IMR-90 (cell line): ENCODE measurements around the gene CIAO2B. TPM values are rescaled to one million over a fixed set of nuclear protein-coding genes. Genes with fewer than 3 reads are reported as not detected.

Experiments
- ATAC-seq: fragments of 200-7000 bp; cut with Tn5 transposase; 2 replicates; pipeline ENCODE4 v1.9.1; 2020; ENCODE audit warnings: low read depth, mild to moderate bottlenecking, moderate library complexity
- BruUV-seq: library from RNA; stranded (reverse); fragments of 400-500 nt; replicated peaks from 2 replicates; lab custom pipeline; 2021; lab: Mats Ljungman, UMichigan
- CTCF ChIA-PET: fragments of 300-600 bp; formaldehyde crosslinking; extraction: SDS; loops from one replicate; lab custom pipeline; 2021; ENCODE audit warnings: antibody characterized with exemption; lab: Yijun Ruan, JAX
- POLR2A ChIA-PET: fragments of 300-600 bp; sonication (Branson Sonifier 250); formaldehyde crosslinking; loops from one replicate; lab custom pipeline; 2022; ENCODE audit warnings: antibody characterized with exemption; ENCODE audit not compliant: unreplicated experiment; lab: Charles Lee
- DNase-seq: peaks from one replicate; pipeline ENCODE4 v3.0.0; 2013
- H2AFZ ChIP-seq: replicated peaks from 2 replicates; pipeline ENCODE3; 2013; ENCODE audit warnings: low read length, mild to moderate bottlenecking; ENCODE audit not compliant: poor library complexity
- H2AK5ac ChIP-seq: 2 replicates; pipeline ENCODE4 v1.6.1; 2013; ENCODE audit warnings: low read depth, low read length, inconsistent platforms
- H2AK9ac ChIP-seq: replicated peaks from 2 replicates; pipeline ENCODE3; 2013; ENCODE audit warnings: mild to moderate bottlenecking, low read depth, low read length, moderate library complexity; ENCODE audit not compliant: poor library complexity
- H2BK120ac ChIP-seq: 2 replicates; pipeline ENCODE4 v1.6.1; 2013; ENCODE audit warnings: low read depth, low read length, inconsistent platforms
- H2BK15ac ChIP-seq: 3 replicates; pipeline ENCODE4 v1.6.1; 2013; ENCODE audit warnings: low read depth, low read length, inconsistent platforms
- H2BK20ac ChIP-seq: 2 replicates; pipeline ENCODE4 v1.6.1; 2013; ENCODE audit warnings: low read depth, mild to moderate bottlenecking, inconsistent platforms, low read length, moderate library complexity
- H2BK5ac ChIP-seq: 2 replicates; pipeline ENCODE4 v1.6.1; 2013; ENCODE audit warnings: mild to moderate bottlenecking, low read depth, low read length, inconsistent platforms; ENCODE audit not compliant: poor library complexity, severe bottlenecking
- H3K14ac ChIP-seq: replicated peaks from 2 replicates; pipeline ENCODE4 v1.6.1; 2013; ENCODE audit warnings: low read depth, low read length, inconsistent platforms
- H3K18ac ChIP-seq: 2 replicates; pipeline ENCODE4 v1.6.1; 2013; ENCODE audit warnings: low read depth, low read length, control low read depth
- H3K23ac ChIP-seq: 2 replicates; pipeline ENCODE4 v1.6.1; 2013; ENCODE audit warnings: low read depth, low read length, inconsistent platforms
- H3K27ac ChIP-seq: 2 replicates; pipeline ENCODE4 v1.5.1; 2013; ENCODE audit warnings: mild to moderate bottlenecking, control low read depth, low read length; ENCODE audit not compliant: insufficient read depth
- H3K27me3 ChIP-seq: 2 replicates; pipeline ENCODE4 v1.6.1; 2013; ENCODE audit warnings: low read length; ENCODE audit not compliant: control insufficient read depth, insufficient read depth
- H3K36me3 ChIP-seq: 2 replicates; pipeline ENCODE4 v1.6.1; 2013; ENCODE audit warnings: low read length, mixed read lengths; ENCODE audit not compliant: control insufficient read depth, insufficient read depth
- H3K4ac ChIP-seq: 2 replicates; pipeline ENCODE4 v1.6.1; 2013; ENCODE audit warnings: low read depth, low read length, inconsistent platforms
- H3K4me1 ChIP-seq: 2 replicates; pipeline ENCODE4 v1.6.1; 2013; ENCODE audit warnings: low read length, mixed read lengths; ENCODE audit not compliant: control insufficient read depth, insufficient read depth
- H3K4me2 ChIP-seq: 2 replicates; pipeline ENCODE4 v1.6.1; 2013; ENCODE audit warnings: low read depth, mild to moderate bottlenecking, control low read depth, low read length, moderate library complexity
- H3K4me3 ChIP-seq: 2 replicates; pipeline ENCODE4 v1.5.1; 2013; ENCODE audit warnings: low read depth, mild to moderate bottlenecking, control low read depth, low read length, moderate library complexity; ENCODE audit not compliant: insufficient read depth
- H3K56ac ChIP-seq: 2 replicates; pipeline ENCODE4 v1.6.1; 2013; ENCODE audit warnings: low read length, inconsistent platforms; ENCODE audit not compliant: insufficient read depth; ENCODE audit errors: extremely low read depth
- H3K79me1 ChIP-seq, 2 experiments: 2 replicates each; pipeline ENCODE4 v1.6.1; 2013; ENCODE audit warnings: low read length in 2 of 2, inconsistent platforms in 1 of 2, low read depth in 1 of 2
- H3K9ac ChIP-seq: 2 replicates; pipeline ENCODE4 v1.6.1; 2013; ENCODE audit warnings: low read depth, low read length, control low read depth
- H3K9me1 ChIP-seq: 2 replicates; pipeline ENCODE4 v1.6.1; 2013; ENCODE audit warnings: low read length, inconsistent platforms; ENCODE audit not compliant: insufficient read depth
- H3K9me3 ChIP-seq: 2 replicates; pipeline ENCODE4 v1.6.1; 2013; ENCODE audit warnings: low read length; ENCODE audit not compliant: control insufficient read depth, insufficient read depth
- H4K20me1 ChIP-seq: 2 replicates; pipeline ENCODE4 v1.6.1; 2013; ENCODE audit warnings: low read length, inconsistent platforms; ENCODE audit not compliant: insufficient read depth
- H4K5ac ChIP-seq: 2 replicates; pipeline ENCODE4 v1.6.1; 2013; ENCODE audit warnings: mild to moderate bottlenecking, low read depth, low read length, control low read depth
- H4K8ac ChIP-seq, 2 experiments: 2 replicates each; pipeline ENCODE4 v1.6.1; 2013; ENCODE audit warnings: low read depth in 2 of 2, low read length in 2 of 2, control low read depth in 1 of 2, inconsistent platforms in 1 of 2
- H4K91ac ChIP-seq: 2 replicates; pipeline ENCODE4 v1.6.1; 2013; ENCODE audit warnings: low read depth, low read length, inconsistent platforms; ENCODE audit not compliant: insufficient read depth
- MAFK ChIP-seq: IDR thresholded peaks from 2 replicates; pipeline ENCODE4 v1.6.1; 2012; ENCODE audit warnings: low read depth, low read length, improper control_type of control experiment
- MAZ ChIP-seq: IDR thresholded peaks from 2 replicates; pipeline ENCODE4 v1.6.1; 2012; ENCODE audit warnings: low read depth, mild to moderate bottlenecking, low read length, improper control_type of control experiment, moderate library complexity, borderline replicate concordance
- MXI1 ChIP-seq: IDR thresholded peaks from 2 replicates; pipeline ENCODE4 v1.6.1; 2012; ENCODE audit warnings: low read depth, mild to moderate bottlenecking, low read length, moderate library complexity, borderline replicate concordance
- POLR2A ChIP-seq: IDR thresholded peaks from 2 replicates; pipeline ENCODE4 v1.6.1; 2012; ENCODE audit warnings: mild to moderate bottlenecking, low read depth, low read length
- RAD21 ChIP-seq: IDR thresholded peaks from 2 replicates; pipeline ENCODE4 v1.6.1; 2012; ENCODE audit warnings: low read length, improper control_type of control experiment
- SMC3 ChIP-seq: fragments of 150-350 bp; IDR thresholded peaks from 2 replicates; pipeline ENCODE4 v1.6.1; 2016; ENCODE audit warnings: low read depth, mild to moderate bottlenecking, antibody characterized with exemption, low read length, moderate library complexity
- WGBS, 2 experiments: methylation state at CpG; one replicate each; pipeline versions ENCODE4 v1.1.5 to v1.1.7; 2013; ENCODE audit warnings: missing lambda C conversion rate in 2 of 2; ENCODE audit not compliant: insufficient read length in 1 of 2; ENCODE audit errors: extremely low coverage in 2 of 2; 5-methylcytosine and 5-hydroxymethylcytosine counted together
- dilution Hi-C: fragments of 300-500 bp; cut with HindIII; formaldehyde crosslinking; loops from one replicate; pipeline ENCODE4 v1.14.3; 2018; ENCODE audit warnings: low sequenced_read_pairs; ENCODE audit not compliant: unreplicated experiment
- in situ Hi-C: fragments of 300-500 bp; cut with MboI; formaldehyde crosslinking; loops from 3 replicates; pipeline ENCODE4 v1.14.3; 2019; ENCODE audit warnings: low sequenced_read_pairs, inconsistent platforms, mixed read lengths
- intact Hi-C: fragments of 100-400 bp; cut with micrococcal nuclease; formaldehyde crosslinking; loops from 2 replicates; pipeline ENCODE4 v1.10.0; 2022
- polyA plus RNA-seq, 3 experiments: library from polyadenylated mRNA; depleted of rRNA; stranded (reverse); fragments of >200 nt; gene quantifications; 2 replicates each; pipeline ENCODE4 v1.2.3, GENCODE V29; 2012; ENCODE audit warnings: low replicate concordance in 1 of 3
- total RNA-seq: library from RNA; depleted of rRNA; stranded (reverse); fragments of >200 nt; gene quantifications from 2 replicates; pipeline ENCODE4 v1.2.3, GENCODE V29; 2012
- TF ChIP-seq, protein P1 (sequence below): conservative IDR thresholded peaks from 2 replicates; pipeline ENCODE4 v1.5.1; 2012; ENCODE audit warnings: mild to moderate bottlenecking, low read depth, low read length, improper control_type of control experiment

The CIAO2B gene
- total and polyA plus RNA-seq, 2 of the 4 experiments (the other 2 are of a cell fraction): 148 to 234 TPM

DNA sequence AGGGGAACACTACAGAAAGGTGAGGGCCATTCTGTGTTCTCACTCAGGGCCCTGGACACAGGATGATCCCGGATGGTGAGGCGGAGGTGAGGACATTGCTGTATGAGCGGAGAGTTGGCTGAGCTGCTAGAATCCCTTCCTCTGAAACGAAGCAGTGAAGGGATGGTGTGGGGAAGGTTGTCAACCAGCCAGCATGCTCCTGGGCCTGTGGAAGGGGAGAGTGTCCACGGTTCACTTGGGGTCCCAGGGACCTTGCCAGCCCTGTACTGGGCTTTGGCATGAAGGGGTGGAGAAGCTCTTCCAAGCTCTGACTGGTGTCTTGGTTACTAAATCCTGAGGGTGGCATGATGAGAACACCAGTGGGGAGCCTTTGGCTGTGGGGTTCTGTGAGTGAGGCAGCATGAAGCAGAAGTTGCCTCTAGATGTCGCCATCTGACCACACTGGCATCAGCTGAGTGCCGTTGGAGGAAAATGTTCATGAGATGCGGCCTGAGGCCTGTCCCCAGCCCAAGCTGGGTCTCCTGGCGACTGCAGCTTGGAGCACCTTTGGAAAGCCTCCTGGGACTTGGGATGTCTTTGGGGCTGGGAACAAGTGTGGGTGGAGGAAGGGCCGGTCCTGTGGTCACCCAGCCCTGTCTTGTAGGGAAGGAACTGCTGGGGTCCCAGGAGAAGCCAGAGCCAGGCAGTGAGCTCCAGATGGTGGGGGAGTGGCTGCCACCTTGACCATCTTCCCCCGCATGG is 39.1 kb downstream of the CIAO2B start:
- ChIA-PET CTCF (interaction anchor here (0.8 to 1.8 kb wide), 7 partner anchors 9 to 64 kb away, joined by 3 to 20 read pairs (median 4); partner anchors contain the start of genes PDP2 and RRAD), POLR2A (interaction anchor here (0.9 kb wide), 1 partner anchor 33 kb away, joined by 3 read pairs; no protein-coding TSS in a partner anchor)
- H2AK5ac ChIP-seq: peak overlapping the region; percentile 33; the same call in 1 of the 2 replicates
- peak overlapping the region in 1 of 2 experiments; percentile 47; a peak in 1 of 4 replicates for H4K8ac ChIP-seq
- TF ChIP-seq MAFK (no peak), MAZ (peak; percentile 33; the same call in 1 of the 2 replicates), SMC3 (peak; percentile 88), POLR2A (peak; percentile 59; the same call in 1 of the 2 replicates), MXI1 (no peak), RAD21 (peak; percentile 99)
- TF ChIP-seq, protein P1, sequence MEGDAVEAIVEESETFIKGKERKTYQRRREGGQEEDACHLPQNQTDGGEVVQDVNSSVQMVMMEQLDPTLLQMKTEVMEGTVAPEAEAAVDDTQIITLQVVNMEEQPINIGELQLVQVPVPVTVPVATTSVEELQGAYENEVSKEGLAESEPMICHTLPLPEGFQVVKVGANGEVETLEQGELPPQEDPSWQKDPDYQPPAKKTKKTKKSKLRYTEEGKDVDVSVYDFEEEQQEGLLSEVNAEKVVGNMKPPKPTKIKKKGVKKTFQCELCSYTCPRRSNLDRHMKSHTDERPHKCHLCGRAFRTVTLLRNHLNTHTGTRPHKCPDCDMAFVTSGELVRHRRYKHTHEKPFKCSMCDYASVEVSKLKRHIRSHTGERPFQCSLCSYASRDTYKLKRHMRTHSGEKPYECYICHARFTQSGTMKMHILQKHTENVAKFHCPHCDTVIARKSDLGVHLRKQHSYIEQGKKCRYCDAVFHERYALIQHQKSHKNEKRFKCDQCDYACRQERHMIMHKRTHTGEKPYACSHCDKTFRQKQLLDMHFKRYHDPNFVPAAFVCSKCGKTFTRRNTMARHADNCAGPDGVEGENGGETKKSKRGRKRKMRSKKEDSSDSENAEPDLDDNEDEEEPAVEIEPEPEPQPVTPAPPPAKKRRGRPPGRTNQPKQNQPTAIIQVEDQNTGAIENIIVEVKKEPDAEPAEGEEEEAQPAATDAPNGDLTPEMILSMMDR: peak; percentile 98
- peaks cover 15% of the 10 kb centered on the region for H3K4me1 ChIP-seq
- H3K4ac ChIP-seq: peak overlapping the region; percentile 59
- peak overlapping the region; percentile 60; the same call in 1 of the 2 replicates for H2BK120ac ChIP-seq
- DNase-seq (peak; percentile 76), ATAC-seq (peak; percentile 85)
- peaks cover 4% of the 10 kb centered on the region; the same call in 1 of the 2 replicates for H3K36me3 ChIP-seq
- no TSS peak for BruUV-seq
- H4K5ac ChIP-seq: no peak overlapping the region
- H3K4me2 ChIP-seq: no peak overlapping the region
- no peaks in the 10 kb centered on the region for H3K9me3 ChIP-seq
- H3K79me1 ChIP-seq: no peaks in the 10 kb centered on the region
- no peaks in the 10 kb centered on the region for H3K27me3 ChIP-seq
- H2AK9ac ChIP-seq: peak overlapping the region; percentile 52
- H4K20me1 ChIP-seq: no peaks in the 10 kb centered on the region
- no peak overlapping the region for H3K4me3 ChIP-seq
- H3K23ac ChIP-seq: no peak overlapping the region
- H2BK5ac ChIP-seq: no peak overlapping the region
- no peak overlapping the region for H3K18ac ChIP-seq
- H3K27ac ChIP-seq: no peak overlapping the region
- no peak overlapping the region for H2BK15ac ChIP-seq
- dilution Hi-C loops: no loop called here
- no peak overlapping the region for H3K56ac ChIP-seq
- no peak overlapping the region for H3K14ac ChIP-seq
- 26% methylated on average over 7 of the region's 11 CpGs; no CpG with 5 or more reads in 1 of the 2 experiments for WGBS, 2 experiments
- H3K9me1 ChIP-seq: peaks cover 12% of the 10 kb centered on the region
- H2AFZ ChIP-seq: peak overlapping the region; percentile 85
- H3K9ac ChIP-seq: no peak overlapping the region
- H4K91ac ChIP-seq: peak overlapping the region; percentile 43; the same call in 1 of the 2 replicates
- intact Hi-C loops: loop anchor here (1.0 to 10.0 kb wide), 4 partner anchors 32 to 260 kb away; partner anchors contain the start of genes B3GNT9, CES2, CIAO2B and FBXL8
- in situ Hi-C loops: loop anchor here (5.0 kb wide), 1 partner anchor 37 kb away; the partner anchor contains the start of gene CIAO2B
- H2BK20ac ChIP-seq: no peak overlapping the region
